Sigmoid colon (tissue), 7 donors: ENCODE measurements around the gene PPFIBP2. TPM values are rescaled to one million over a fixed set of nuclear protein-coding genes. Genes with fewer than 3 reads are reported as not detected.

Source experiments
- DNase-seq: peaks from one replicate; pipeline ENCODE4 v3.0.0-alpha.2; 2019
- H3K27ac ChIP-seq, 4 donors: fragments of 200-600 bp; sonication (generic); one replicate each; pipeline ENCODE4 v1.5.1; 2016 to 2019; ENCODE audit warnings: mild to moderate bottlenecking in 1 of 4
- H3K27me3 ChIP-seq, 3 donors: fragments of 200-600 bp; sonication (generic); one replicate each; pipeline ENCODE4 v1.5.1; 2019; ENCODE audit warnings: mild to moderate bottlenecking in 1 of 3
- H3K36me3 ChIP-seq, 4 donors: fragments of 200-600 bp; sonication (generic); one replicate each; pipeline ENCODE4 v1.5.1; 2016 to 2019
- H3K4me1 ChIP-seq, 4 donors: fragments of 200-600 bp; sonication (generic); one replicate each; pipeline ENCODE4 v1.5.1; 2017 to 2019
- H3K4me3 ChIP-seq, 4 donors: fragments of 200-600 bp; sonication (generic); one replicate each; pipeline ENCODE4 v1.5.1; 2017 to 2019; ENCODE audit warnings: mild to moderate bottlenecking in 2 of 4, moderate library complexity in 1 of 4
- H3K9me3 ChIP-seq, 4 donors: fragments of 200-600 bp in 3 of 4; sonication (generic) in 3 of 4; one replicate each; pipeline versions ENCODE4 v1.5.1 to v1.6.1; 2013 to 2019
- CTCF ChIP-seq, 4 experiments: fragments of 450-650 bp in 3 of 4; fragments of 200-600 bp in 1 of 4; IDR thresholded peaks; one replicate each; pipeline ENCODE4 v1.5.1; 2016 to 2019; ENCODE audit warnings: antibody characterized with exemption in 4 of 4, mild to moderate bottlenecking in 3 of 4, moderate library complexity in 2 of 4
- EP300 ChIP-seq, 4 donors: sonication (generic); formaldehyde crosslinking; IDR thresholded peaks; one replicate each; pipeline ENCODE4 v1.6.1; 2017; ENCODE audit warnings: antibody characterized with exemption in 4 of 4
- POLR2A ChIP-seq, 2 donors: fragments of 450-650 bp; IDR thresholded peaks; one replicate each; pipeline ENCODE4 v1.6.1; 2016; ENCODE audit warnings: antibody characterized with exemption in 2 of 2, mild to moderate bottlenecking in 2 of 2, moderate library complexity in 2 of 2
- POLR2AphosphoS5 ChIP-seq, 4 donors: sonication (generic); formaldehyde crosslinking; IDR thresholded peaks; one replicate each; pipeline ENCODE4 v1.6.1; 2017; ENCODE audit warnings: antibody characterized with exemption in 4 of 4
- WGBS, 2 donors: extraction: QIAGEN DNeasy Blood & Tissue Kit; methylation state at CpG; one replicate each; pipeline ENCODE4 v1.1.7; 2013; 5-methylcytosine and 5-hydroxymethylcytosine counted together
- intact Hi-C: fragments of 100-400 bp; cut with DNase I; formaldehyde crosslinking; loops from one replicate; pipeline ENCODE4 v1.15.1; 2023
- polyA plus RNA-seq, 3 donors: library from polyadenylated mRNA; stranded (reverse); fragments of 200-250 nt; gene quantifications; one replicate each; pipeline ENCODE4 v1.2.3, GENCODE V29; 2013
- total RNA-seq, 4 donors: library from RNA; depleted of rRNA; stranded (reverse); fragments of >200 nt; gene quantifications; one replicate each; pipeline ENCODE4 v1.1.0, GENCODE V29; 2016
- donor health status: healthy with polysubstance abuse.
- donor health status: Bipolar disorder and iron deficiency.
- donor health status: healthy.

PPFIBP2 gene
- total and polyA plus RNA-seq, 7 donors, result 4.1 to 33.5 (median 11.6) TPM

- no peak for TF ChIP-seq POLR2A (IDR thresholded peaks at IDR 0.05)
- peak in 2 of 4 donors; percentile 27 to 57 for TF ChIP-seq POLR2AphosphoS5 (IDR thresholded peaks at IDR 0.05)
- no peak for TF ChIP-seq CTCF (IDR thresholded peaks at IDR 0.05)
- no peak for TF ChIP-seq EP300 (IDR thresholded peaks at IDR 0.05)
- H3K4me3 ChIP-seq, result peak within 1 kb of the TSS; percentile 27 to 59 (median 50)
- 8 to 10% methylated on average over 40 of the region's 40 CpGs for WGBS, 2 donors
Observed at GRCh38 chr11:7672960-7673723, 159.3 kb downstream of the PPFIBP2 start, which contains the start of gene CYB5R2. Gene CYB5R2 (minus strand): TSS chr11:7673500. CDS start chr11:7672825, 675 bp downstream.

DNA sequence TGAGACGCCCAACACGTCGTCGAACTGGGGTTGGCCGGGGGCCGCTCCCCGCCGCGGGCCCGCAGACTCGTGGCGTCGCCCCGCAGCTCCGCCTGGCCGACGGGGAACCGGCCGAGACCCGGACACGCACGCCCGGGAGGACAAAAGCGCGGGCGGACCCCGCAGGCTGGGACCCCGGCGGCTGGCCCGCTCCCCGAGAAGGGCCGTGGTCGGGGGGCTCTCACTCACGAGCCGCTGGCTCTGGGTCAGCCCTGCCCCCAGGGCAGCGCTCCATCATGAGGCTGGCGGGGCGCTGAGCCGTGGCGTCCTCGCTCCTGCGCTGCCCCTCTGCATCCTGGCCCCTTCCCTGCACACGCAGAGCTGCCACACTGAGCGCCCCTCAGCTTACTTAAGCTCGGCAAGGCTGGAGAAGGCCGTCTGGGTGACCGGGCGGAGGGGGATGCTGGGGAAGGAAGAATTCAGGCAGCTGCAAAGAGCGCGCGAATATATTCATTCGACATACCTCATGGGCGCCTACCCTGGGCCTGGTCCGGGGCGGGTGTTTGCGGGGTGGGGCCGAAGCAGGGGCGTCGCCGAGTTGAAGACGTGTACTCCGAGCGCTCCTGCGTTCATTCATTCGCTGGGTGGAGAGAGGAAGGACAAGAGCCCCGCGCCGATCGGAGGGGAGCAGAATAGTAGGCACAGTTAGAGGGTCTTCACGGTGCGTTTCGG is 160.1 kb downstream of the PPFIBP2 start:
- intact Hi-C loops, result no loop called here
- Histone ChIP-seq H3K9me3 (no peaks in the 10 kb centered on the region), H3K36me3 (no peaks in the 10 kb centered on the region), H3K4me1 (peaks cover 0 to 35% (median 21%) of the 10 kb centered on the region in 4 donors), H3K27me3 (peaks cover 4 to 32% (median 21%) of the 10 kb centered on the region in 3 donors), H3K27ac (peak overlapping the region; percentile 40 to 61 (median 58)), H3K4me3 (peak overlapping the region; percentile 27 to 59 (median 50))
- TF ChIP-seq EP300 (IDR thresholded peaks at IDR 0.05), result no peak
- no peak for TF ChIP-seq CTCF (IDR thresholded peaks at IDR 0.05)
- no peak for TF ChIP-seq POLR2AphosphoS5 (IDR thresholded peaks at IDR 0.05)
- no peak for TF ChIP-seq POLR2A (IDR thresholded peaks at IDR 0.05)
- peak; percentile 72 for DNase-seq
- WGBS, 2 donors, result 1 to 3% methylated on average over 72 of the region's 72 CpGs

More at GRCh38 chr11:7672960-7673723, 159.3 kb downstream of the PPFIBP2 start, which contains the start of gene CYB5R2:
- H3K27ac ChIP-seq, result peak within 1 kb of the TSS; percentile 40 to 61 (median 58)
- peak; percentile 83 for DNase-seq
- H3K27me3 ChIP-seq, result peaks cover 4 to 32% (median 21%) of the 10 kb centered on the region in 3 donors
- intact Hi-C loops, result no loop called here
- H3K36me3 ChIP-seq, result no peaks in the 10 kb centered on the region
- H3K9me3 ChIP-seq, result no peaks in the 10 kb centered on the region
- peaks cover 0 to 31% (median 21%) of the 10 kb centered on the region in 4 donors for H3K4me1 ChIP-seq

DNA sequence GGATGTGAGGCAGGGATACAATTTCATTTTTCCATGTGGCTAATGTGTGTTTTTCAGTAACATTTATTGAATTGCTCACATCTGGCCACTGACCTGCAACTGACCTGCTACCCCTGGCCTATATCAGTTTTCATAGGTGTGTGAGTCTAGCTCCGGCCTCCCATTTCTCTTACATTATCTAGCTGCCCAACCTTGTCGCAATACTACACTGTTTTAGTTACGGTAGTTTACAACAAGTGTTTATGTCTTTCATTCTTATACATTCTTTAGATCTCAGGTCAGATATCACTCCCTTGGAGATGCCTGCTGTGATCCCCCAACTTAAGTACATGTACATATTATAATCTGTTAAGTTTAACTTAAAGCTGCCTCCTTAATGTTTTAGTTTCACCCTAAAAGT is 161.8 kb downstream of the PPFIBP2 start:
- WGBS, 2 donors, result 77 to 93% methylated on average over 3 of the region's 3 CpGs
- Histone ChIP-seq H3K27me3 (peaks cover 4 to 32% (median 21%) of the 10 kb centered on the region in 3 donors), H3K27ac (no peak overlapping the region), H3K36me3 (no peaks in the 10 kb centered on the region), H3K9me3 (no peaks in the 10 kb centered on the region), H3K4me3 (no peak overlapping the region), H3K4me1 (peaks cover 0 to 35% (median 21%) of the 10 kb centered on the region in 4 donors)
- TF ChIP-seq POLR2AphosphoS5 (IDR thresholded peaks at IDR 0.05) (no peak), POLR2A (IDR thresholded peaks at IDR 0.05) (no peak)
- no peak for DNase-seq
- intact Hi-C loops, result no loop called here

DNA sequence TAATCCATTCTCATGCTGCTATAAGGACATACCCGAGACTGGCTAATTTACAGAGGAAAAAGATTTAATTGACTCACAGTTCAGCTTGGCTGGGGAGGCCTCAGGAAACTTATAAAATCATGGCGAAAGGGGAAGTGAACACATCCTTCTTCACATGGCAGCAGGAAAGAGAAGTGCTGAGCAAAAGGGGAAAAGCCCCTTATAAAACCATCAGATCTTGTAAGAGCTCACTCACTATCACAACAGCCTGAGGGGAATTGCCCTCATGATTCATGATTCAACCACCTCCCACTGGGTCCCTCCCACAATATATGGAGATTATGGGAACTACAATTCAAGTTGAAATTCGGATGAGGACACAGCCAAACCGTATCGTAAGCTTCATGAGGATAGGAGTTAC is 163.3 kb downstream of the PPFIBP2 start:
- peaks cover 4 to 27% (median 20%) of the 10 kb centered on the region in 3 donors for H3K27me3 ChIP-seq
- DNase-seq, result no peak
- no peaks in the 10 kb centered on the region for H3K9me3 ChIP-seq
- H3K4me3 ChIP-seq, result no peak overlapping the region
- intact Hi-C loops, result no loop called here
- TF ChIP-seq CTCF (IDR thresholded peaks at IDR 0.05) (no peak), EP300 (IDR thresholded peaks at IDR 0.05) (no peak), POLR2AphosphoS5 (IDR thresholded peaks at IDR 0.05) (no peak)
- H3K4me1 ChIP-seq, result peaks cover 0 to 35% (median 21%) of the 10 kb centered on the region in 4 donors
- no peak overlapping the region for H3K27ac ChIP-seq
- no peaks in the 10 kb centered on the region for H3K36me3 ChIP-seq
- 66% methylated on average over 5 of the region's 5 CpGs for WGBS, 2 donors

- DNase-seq, result no peak
- Histone ChIP-seq H3K27ac (no peak overlapping the region), H3K4me3 (no peak overlapping the region), H3K9me3 (no peaks in the 10 kb centered on the region), H3K4me1 (peaks cover 0 to 34% (median 21%) of the 10 kb centered on the region in 4 donors), H3K27me3 (peaks cover 4 to 21% (median 13%) of the 10 kb centered on the region in 3 donors), H3K36me3 (no peaks in the 10 kb centered on the region)
- intact Hi-C loops, result no loop called here
- 55% methylated on average over 4 of the region's 4 CpGs for WGBS, 2 donors
- no peak for TF ChIP-seq POLR2A (IDR thresholded peaks at IDR 0.05)
- TF ChIP-seq EP300 (IDR thresholded peaks at IDR 0.05), result no peak
- no peak for TF ChIP-seq POLR2AphosphoS5 (IDR thresholded peaks at IDR 0.05)
- no peak for TF ChIP-seq CTCF (IDR thresholded peaks at IDR 0.05)
Observed at GRCh38 chr11:7677796-7678201, 164.0 kb downstream of the PPFIBP2 start.
